ENCODE measurements around the gene RNF121.
"Not testable (repeated sequence)": the region's sequence is repeated elsewhere in the genome, so short reads cannot be mapped to it uniquely, and the experiment has no call there.

Gene RNF121

GRCh38 chr11:71928737-71929443 lies at the start of gene RNF121:
Gene RNF121 (plus strand): TSS chr11:71929046. CDS start chr11:71929062, 16 bp downstream.
- DNase-seq = peak; percentile 82

GRCh38 chr11:71885806-71886205 lies 43.0 kb upstream of the RNF121 start:
- DNase-seq = not testable (repeated sequence)

- not testable (repeated sequence) for DNase-seq
These were observed 40.4 kb upstream of the RNF121 start for GRCh38 chr11:71888335-71889010.

- not testable (repeated sequence) for DNase-seq
These were observed 39.5 kb upstream of the RNF121 start for GRCh38 chr11:71889181-71889872.

- no peak for DNase-seq
These were observed 32.9 kb upstream of the RNF121 start for GRCh38 chr11:71895961-71896360.

- DNase-seq = not testable (repeated sequence)
These were observed 27.7 kb upstream of the RNF121 start for GRCh38 chr11:71901137-71901536.

GRCh38 chr11:71908218-71908617 lies 20.6 kb upstream of the RNF121 start:
- no peak for DNase-seq

GRCh38 chr11:71910775-71911174 lies 18.1 kb upstream of the RNF121 start:
- not testable (repeated sequence) for DNase-seq

- DNase-seq = not testable (repeated sequence)
These were observed 17.4 kb upstream of the RNF121 start for GRCh38 chr11:71911321-71911985.

- not testable (repeated sequence) for DNase-seq
These were observed 16.9 kb upstream of the RNF121 start for GRCh38 chr11:71911986-71912340.

GRCh38 chr11:71913756-71914526 lies 14.9 kb upstream of the RNF121 start:
- no peak for DNase-seq

GRCh38 chr11:71914617-71915189 lies 14.1 kb upstream of the RNF121 start:
- no peak for DNase-seq

GRCh38 chr11:71917646-71918140 lies 11.2 kb upstream of the RNF121 start:
- DNase-seq = no peak

- DNase-seq = peak; percentile 82
These were observed 768 bp upstream of the RNF121 start, which contains the start of gene XNDC1N for GRCh38 chr11:71927820-71928736. Gene XNDC1N (minus strand): TSS chr11:71928594. CDS start chr11:71923353, 5,241 bp downstream.

GRCh38 chr11:71929491-71929890 lies 645 bp downstream of the RNF121 start:
- DNase-seq = no peak

- no peak for DNase-seq
These were observed 1.9 kb downstream of the RNF121 start for GRCh38 chr11:71930556-71931244.

- no peak for DNase-seq
These were observed 2.4 kb downstream of the RNF121 start for GRCh38 chr11:71931245-71931602.

- DNase-seq = no peak
These were observed 4.5 kb downstream of the RNF121 start for GRCh38 chr11:71933141-71933933.

GRCh38 chr11:71934213-71934612 lies 5.4 kb downstream of the RNF121 start:
- no peak for DNase-seq
